ENCODE measurements around the gene SUPT3H. TPM values are rescaled to one million over a fixed set of nuclear protein-coding genes. Genes with fewer than 3 reads are reported as not detected.

Gene SUPT3H
- polyA plus RNA-seq, 3 donors = 2.4 to 3.5 (median 2.5) TPM

GRCh38 chr6:45109551-45109950 is 268.2 kb downstream of the SUPT3H start:
- Mint-ChIP-seq H3K4me1 (peaks cover 9% of the 10 kb centered on the region), H3K27ac (no peak overlapping the region), H3K36me3 (no peaks in the 10 kb centered on the region), H3K4me3 (no peak overlapping the region), H3K27me3 (ENCODE audit: low read depth in 3 of 3) (no peaks in the 10 kb centered on the region), H3K9me3 (peaks cover 0 to 2% (median 0%) of the 10 kb centered on the region in 7 donors)
- Histone ChIP-seq H3K27me3 (ENCODE audit: control insufficient read depth in 2 of 2, insufficient read depth in 2 of 2, low read length in 2 of 2) (no peaks in the 10 kb centered on the region), H3K4me1 (ENCODE audit: control insufficient read depth in 1 of 2, insufficient read depth in 2 of 2, low read length in 2 of 2) (no peaks in the 10 kb centered on the region), H3K27ac (ENCODE audit: low read depth in 1 of 2, low read length in 2 of 2) (no peak overlapping the region), H4K20me1 (ENCODE audit: insufficient read depth, low read length) (no peaks in the 10 kb centered on the region), H3K36me3 (replicated peaks in 1 of 2; ENCODE audit: control insufficient read depth in 1 of 2, insufficient read depth in 2 of 2, low read length in 2 of 2) (no peaks in the 10 kb centered on the region), H3K9me3 (replicated peaks in 1 of 2; ENCODE audit: control insufficient read depth in 1 of 2, insufficient read depth in 1 of 2, low read length in 2 of 2) (no peaks in the 10 kb centered on the region), H3K79me2 (ENCODE audit: insufficient read depth, low read length) (no peaks in the 10 kb centered on the region), H3K4me3 (replicated peaks in 1 of 3; ENCODE audit: low read depth in 2 of 3, low read length in 3 of 3) (no peak overlapping the region), H3K9ac (ENCODE audit: insufficient read depth, low read length, poor library complexity, severe bottlenecking) (no peak overlapping the region), H2AFZ (ENCODE audit: insufficient read depth, low read depth, low read length, poor library complexity, severe bottlenecking) (no peak overlapping the region), H3K4me2 (replicated peaks; ENCODE audit: extremely low read depth, low read length, poor library complexity, severe bottlenecking) (no peak overlapping the region)
- intact Hi-C loops (cut with micrococcal nuclease) = no loop called here
- TF ChIP-seq CTCF (IDR thresholded peaks at IDR 0.05) = no peak
- WGBS (ENCODE audit: insufficient coverage) = no CpG with 5 or more reads among the region's 1 CpG
- no peak for DNase-seq

- Mint-ChIP-seq H3K4me1 (no peaks in the 10 kb centered on the region), H3K36me3 (peaks cover 0 to 2% of the 10 kb centered on the region in 2 donors), H3K27ac (no peak overlapping the region), H3K4me3 (no peak overlapping the region), H3K27me3 (ENCODE audit: low read depth in 3 of 3) (peaks cover 0 to 1% (median 0%) of the 10 kb centered on the region in 3 donors), H3K9me3 (peaks cover 0 to 2% (median 0%) of the 10 kb centered on the region in 7 donors)
- no peak for TF ChIP-seq CTCF (IDR thresholded peaks at IDR 0.05)
- Histone ChIP-seq H3K4me2 (replicated peaks; ENCODE audit: extremely low read depth, low read length, poor library complexity, severe bottlenecking) (no peak overlapping the region), H2AFZ (ENCODE audit: insufficient read depth, low read depth, low read length, poor library complexity, severe bottlenecking) (no peak overlapping the region), H3K27me3 (ENCODE audit: control insufficient read depth in 2 of 2, insufficient read depth in 2 of 2, low read length in 2 of 2) (no peaks in the 10 kb centered on the region), H3K4me3 (replicated peaks in 1 of 3; ENCODE audit: low read depth in 2 of 3, low read length in 3 of 3) (no peak overlapping the region), H3K9me3 (replicated peaks in 1 of 2; ENCODE audit: control insufficient read depth in 1 of 2, insufficient read depth in 1 of 2, low read length in 2 of 2) (no peaks in the 10 kb centered on the region), H3K9ac (ENCODE audit: insufficient read depth, low read length, poor library complexity, severe bottlenecking) (no peak overlapping the region), H3K36me3 (replicated peaks in 1 of 2; ENCODE audit: control insufficient read depth in 1 of 2, insufficient read depth in 2 of 2, low read length in 2 of 2) (no peaks in the 10 kb centered on the region), H4K20me1 (ENCODE audit: insufficient read depth, low read length) (no peaks in the 10 kb centered on the region), H3K4me1 (ENCODE audit: control insufficient read depth in 1 of 2, insufficient read depth in 2 of 2, low read length in 2 of 2) (no peaks in the 10 kb centered on the region), H3K27ac (ENCODE audit: low read depth in 1 of 2, low read length in 2 of 2) (no peak overlapping the region), H3K79me2 (ENCODE audit: insufficient read depth, low read length) (no peaks in the 10 kb centered on the region)
- intact Hi-C loops (cut with micrococcal nuclease) = no loop called here
- DNase-seq = no peak
- WGBS (ENCODE audit: insufficient coverage) = no CpG with 5 or more reads among the region's 2 CpGs
Observed at GRCh38 chr6:45105170-45105820, 272.4 kb downstream of the SUPT3H start.
